Chondrocyte (in vitro differentiated cells): ENCODE data around the gene ERH. TPM values are rescaled to one million over a fixed set of nuclear protein-coding genes. Genes with fewer than 3 reads are reported as not detected.

ENCODE experiments used
- DNase-seq: peaks from one replicate; pipeline ENCODE4 v3.0.0; 2021; ENCODE audit warnings: mixed read lengths, low spot score
- H3K27ac Mint-ChIP-seq: one replicate; pipeline ENCODE4 v1.8.0; 2021; ENCODE audit warnings: mild to moderate bottlenecking, moderate library complexity, mixed read lengths; ENCODE audit not compliant: unreplicated experiment
- H3K27me3 Mint-ChIP-seq: 2 replicates; pipeline ENCODE4 v1.8.0; 2021; ENCODE audit warnings: low read depth, mixed read lengths
- H3K36me3 Mint-ChIP-seq: 2 replicates; pipeline ENCODE4 v1.8.0; 2021; ENCODE audit warnings: low read depth, mixed read lengths
- H3K4me1 Mint-ChIP-seq: 2 replicates; pipeline ENCODE4 v1.8.0; 2021; ENCODE audit warnings: low read depth, mild to moderate bottlenecking, mixed read lengths
- H3K4me3 Mint-ChIP-seq: one replicate; pipeline ENCODE4 v1.8.0; 2021; ENCODE audit warnings: mild to moderate bottlenecking, moderate library complexity, mixed read lengths; ENCODE audit not compliant: unreplicated experiment
- H3K9me3 Mint-ChIP-seq: 2 replicates; pipeline ENCODE4 v1.8.0; 2021; ENCODE audit warnings: low read depth, mixed read lengths
- total RNA-seq: library from RNA; stranded (reverse); gene quantifications from 3 replicates; pipeline ENCODE4 v1.2.1, GENCODE V29; 2021
- TF ChIP-seq, protein P1 (sequence below): fragments of 200-600 bp; sonication (generic); IDR thresholded peaks from 2 replicates; pipeline ENCODE4 v1.5.0; 2021; ENCODE audit warnings: antibody characterized with exemption, mild to moderate bottlenecking, moderate library complexity

ERH gene
- total RNA-seq, 1 donor from 2014 or later = 140 TPM

DNA sequence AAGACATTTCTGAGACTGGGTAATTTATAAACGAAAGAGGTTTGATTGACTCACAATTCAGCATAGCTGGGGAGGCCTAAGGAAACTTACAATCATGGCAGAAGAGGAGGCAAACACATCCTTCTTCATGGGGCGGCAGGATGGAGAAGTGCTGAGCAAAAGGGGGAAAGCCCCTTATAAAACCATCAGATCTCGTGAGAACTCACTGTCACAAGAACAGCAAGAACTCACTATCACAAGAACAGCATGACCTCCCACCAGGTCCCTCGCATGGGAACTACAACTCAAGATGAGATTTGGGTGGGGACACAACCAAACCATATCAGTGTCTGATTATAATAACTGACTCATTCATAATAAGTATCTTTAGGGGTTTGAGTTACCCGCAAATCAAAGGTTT, 6.8 kb upstream of the ERH start:
- no peak for DNase-seq
- Mint-ChIP-seq H3K9me3 (no peaks in the 10 kb centered on the region), H3K4me1 (peaks cover 26% of the 10 kb centered on the region), H3K4me3 (no peak overlapping the region), H3K36me3 (peaks cover 2% of the 10 kb centered on the region), H3K27ac (no peak overlapping the region), H3K27me3 (no peaks in the 10 kb centered on the region)
- TF ChIP-seq, protein P1, sequence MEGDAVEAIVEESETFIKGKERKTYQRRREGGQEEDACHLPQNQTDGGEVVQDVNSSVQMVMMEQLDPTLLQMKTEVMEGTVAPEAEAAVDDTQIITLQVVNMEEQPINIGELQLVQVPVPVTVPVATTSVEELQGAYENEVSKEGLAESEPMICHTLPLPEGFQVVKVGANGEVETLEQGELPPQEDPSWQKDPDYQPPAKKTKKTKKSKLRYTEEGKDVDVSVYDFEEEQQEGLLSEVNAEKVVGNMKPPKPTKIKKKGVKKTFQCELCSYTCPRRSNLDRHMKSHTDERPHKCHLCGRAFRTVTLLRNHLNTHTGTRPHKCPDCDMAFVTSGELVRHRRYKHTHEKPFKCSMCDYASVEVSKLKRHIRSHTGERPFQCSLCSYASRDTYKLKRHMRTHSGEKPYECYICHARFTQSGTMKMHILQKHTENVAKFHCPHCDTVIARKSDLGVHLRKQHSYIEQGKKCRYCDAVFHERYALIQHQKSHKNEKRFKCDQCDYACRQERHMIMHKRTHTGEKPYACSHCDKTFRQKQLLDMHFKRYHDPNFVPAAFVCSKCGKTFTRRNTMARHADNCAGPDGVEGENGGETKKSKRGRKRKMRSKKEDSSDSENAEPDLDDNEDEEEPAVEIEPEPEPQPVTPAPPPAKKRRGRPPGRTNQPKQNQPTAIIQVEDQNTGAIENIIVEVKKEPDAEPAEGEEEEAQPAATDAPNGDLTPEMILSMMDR = no peak

DNA sequence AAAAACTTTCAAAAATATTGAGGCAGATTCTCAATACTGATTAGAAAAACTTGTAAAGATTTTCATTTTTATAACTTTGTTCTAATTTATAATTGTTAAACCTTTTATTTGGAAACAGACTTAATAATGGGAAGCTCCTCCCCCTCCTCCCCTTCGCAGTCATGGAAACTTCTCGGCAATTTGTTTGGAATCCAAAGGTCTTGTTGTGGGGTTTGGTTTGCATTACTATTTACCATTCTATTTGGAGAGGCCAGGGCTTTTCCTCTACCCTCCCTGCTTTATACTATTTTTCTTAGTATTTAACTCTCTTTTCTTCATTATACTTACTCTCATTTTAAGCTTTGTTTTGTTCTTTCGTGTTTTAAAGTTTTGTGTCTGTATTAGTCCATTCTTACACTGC, 6.4 kb upstream of the ERH start:
- Mint-ChIP-seq H3K27ac (no peak overlapping the region), H3K36me3 (peaks cover 2% of the 10 kb centered on the region), H3K9me3 (no peaks in the 10 kb centered on the region), H3K4me3 (no peak overlapping the region), H3K4me1 (peaks cover 31% of the 10 kb centered on the region), H3K27me3 (no peaks in the 10 kb centered on the region)
- DNase-seq = no peak
- TF ChIP-seq, protein P1 = no peak

DNA sequence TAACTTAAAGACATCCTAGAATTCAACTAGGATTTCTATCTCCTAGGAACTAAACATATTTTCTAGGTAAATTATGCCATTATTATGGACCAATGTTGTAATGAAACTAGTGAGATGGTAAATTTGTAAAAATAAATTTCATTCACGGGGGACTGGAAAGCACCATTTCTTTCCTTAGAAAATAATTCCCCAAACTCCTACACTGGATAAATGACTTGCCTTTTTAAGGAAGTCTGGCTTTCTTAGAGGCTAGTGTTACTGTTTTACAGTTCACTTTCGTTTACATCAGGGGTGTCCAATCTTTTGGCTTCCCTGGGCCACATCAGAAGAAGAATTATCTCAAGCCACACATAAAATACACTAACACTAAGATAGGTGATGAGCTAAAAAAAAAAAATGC, 3.7 kb upstream of the ERH start:
- H3K27ac Mint-ChIP-seq = peak overlapping the region; percentile 58
- H3K27me3 Mint-ChIP-seq = no peaks in the 10 kb centered on the region
- H3K36me3 Mint-ChIP-seq = no peaks in the 10 kb centered on the region
- H3K4me1 Mint-ChIP-seq = peaks cover 42% of the 10 kb centered on the region
- TF ChIP-seq, protein P1 = no peak
- peak overlapping the region; percentile 90 for H3K4me3 Mint-ChIP-seq
- no peaks in the 10 kb centered on the region for H3K9me3 Mint-ChIP-seq
- DNase-seq = no peak

DNA sequence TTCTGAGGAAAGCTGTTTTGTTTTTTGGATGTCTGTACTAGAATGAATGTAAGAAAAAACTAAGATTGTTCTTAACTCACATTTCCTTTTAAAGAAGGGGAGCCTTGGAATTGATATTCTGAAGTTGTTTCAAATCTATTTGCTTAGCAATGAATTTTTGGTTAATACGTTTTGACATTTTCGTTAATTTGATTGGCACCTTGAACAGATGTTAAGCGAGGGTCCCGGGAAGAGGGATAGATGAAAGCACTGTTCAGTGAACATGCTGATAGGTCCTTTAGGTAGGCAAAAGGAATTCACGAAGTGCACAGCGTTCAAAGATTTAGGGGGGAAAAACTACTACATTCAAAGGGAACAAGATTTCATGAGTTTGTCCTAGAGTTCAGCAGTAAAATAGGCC, 2.1 kb upstream of the ERH start:
- H3K27me3 Mint-ChIP-seq = no peaks in the 10 kb centered on the region
- peaks cover 4% of the 10 kb centered on the region for H3K36me3 Mint-ChIP-seq
- TF ChIP-seq, protein P1 = no peak
- DNase-seq = no peak
- H3K4me3 Mint-ChIP-seq = peak overlapping the region; percentile 90
- no peaks in the 10 kb centered on the region for H3K9me3 Mint-ChIP-seq
- H3K27ac Mint-ChIP-seq = no peak overlapping the region
- H3K4me1 Mint-ChIP-seq = peaks cover 58% of the 10 kb centered on the region

DNA sequence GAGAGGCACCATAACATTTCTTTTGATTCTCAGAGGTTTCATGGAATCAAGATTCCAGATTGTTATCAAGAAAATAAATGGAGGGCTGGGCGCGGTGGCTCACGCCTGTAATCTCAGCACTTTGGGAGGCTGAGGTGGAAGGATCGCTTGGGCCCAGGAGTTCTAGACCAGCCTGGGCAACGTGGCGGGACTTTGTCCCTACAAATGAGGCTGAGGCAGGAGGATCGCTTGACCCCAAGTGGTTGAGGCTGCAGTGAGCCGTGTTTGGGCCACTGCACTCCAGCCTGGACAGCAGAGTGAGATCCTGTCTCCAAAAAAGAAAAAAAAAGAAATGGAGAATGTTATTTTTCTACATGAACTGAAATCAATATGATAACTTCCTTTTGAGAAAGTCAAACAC, 1.7 kb upstream of the ERH start:
- Mint-ChIP-seq H3K36me3 (peaks cover 4% of the 10 kb centered on the region), H3K9me3 (no peaks in the 10 kb centered on the region), H3K4me1 (peaks cover 58% of the 10 kb centered on the region), H3K27ac (peak overlapping the region; percentile 12), H3K27me3 (no peaks in the 10 kb centered on the region), H3K4me3 (peak overlapping the region; percentile 90)
- no peak for DNase-seq
- TF ChIP-seq, protein P1 = no peak
